Posterior vena cava (tissue), 2 donors: Measurements from ENCODE around the gene TFF2. TPM values are rescaled to one million over a fixed set of nuclear protein-coding genes. Genes with fewer than 3 reads are reported as not detected.
A peak's percentile ranks its signal among the peaks of the same experiment; 100 is the strongest.

Experiments
- DNase-seq: peaks from one replicate; pipeline ENCODE4 v3.0.0-alpha.2; 2020; ENCODE audit warnings: low spot score
- intact Hi-C, 2 donors: fragments of 100-400 bp; cut with DNase I; formaldehyde crosslinking; loops; one replicate each; pipeline versions ENCODE4 v1.14.1 to v1.14.2; 2022 to 2023
- total RNA-seq, 2 donors: library from RNA; stranded (reverse); fragmentation: NEBNext Ultra II Directional; extraction: Animal tissue kit (Norgen Biotek cat#: 25700); gene quantifications; one replicate each; pipeline ENCODE4 v1.2.1, GENCODE V29; 2021
- donor health status: DM: yes; HTN: yes; CAD: no.
- donor health status: DM: yes; HTN: yes; CAD: no.

TFF2 gene
- total RNA-seq, 2 donors from 2014 or later: not detected

DNA sequence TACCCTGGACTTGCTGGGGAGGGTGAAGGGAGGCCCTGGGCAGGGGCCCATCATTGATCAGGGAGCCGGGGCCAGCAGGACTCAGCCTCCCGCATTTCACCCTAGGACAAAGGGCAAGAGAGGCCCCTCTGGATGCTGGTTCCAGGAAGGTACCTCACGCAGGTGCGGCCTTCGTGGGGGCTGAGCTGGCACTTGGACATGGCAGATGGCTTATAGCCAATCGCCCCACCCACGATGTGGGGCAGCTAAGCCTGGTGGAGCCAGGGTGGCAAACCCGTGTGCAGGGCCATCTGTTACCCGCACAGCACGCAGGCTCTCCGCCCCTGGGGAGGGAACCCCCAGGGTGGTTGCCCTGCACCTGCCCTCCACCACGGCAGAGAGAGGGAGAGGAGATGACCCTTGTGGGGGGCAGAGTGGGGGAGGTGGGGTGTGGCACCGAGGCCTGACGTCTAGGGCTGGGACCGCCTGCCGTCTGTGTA is 38.1 kb downstream of the TFF2 start:
- DNase-seq: no peak
- intact Hi-C loops: no loop called here

DNA sequence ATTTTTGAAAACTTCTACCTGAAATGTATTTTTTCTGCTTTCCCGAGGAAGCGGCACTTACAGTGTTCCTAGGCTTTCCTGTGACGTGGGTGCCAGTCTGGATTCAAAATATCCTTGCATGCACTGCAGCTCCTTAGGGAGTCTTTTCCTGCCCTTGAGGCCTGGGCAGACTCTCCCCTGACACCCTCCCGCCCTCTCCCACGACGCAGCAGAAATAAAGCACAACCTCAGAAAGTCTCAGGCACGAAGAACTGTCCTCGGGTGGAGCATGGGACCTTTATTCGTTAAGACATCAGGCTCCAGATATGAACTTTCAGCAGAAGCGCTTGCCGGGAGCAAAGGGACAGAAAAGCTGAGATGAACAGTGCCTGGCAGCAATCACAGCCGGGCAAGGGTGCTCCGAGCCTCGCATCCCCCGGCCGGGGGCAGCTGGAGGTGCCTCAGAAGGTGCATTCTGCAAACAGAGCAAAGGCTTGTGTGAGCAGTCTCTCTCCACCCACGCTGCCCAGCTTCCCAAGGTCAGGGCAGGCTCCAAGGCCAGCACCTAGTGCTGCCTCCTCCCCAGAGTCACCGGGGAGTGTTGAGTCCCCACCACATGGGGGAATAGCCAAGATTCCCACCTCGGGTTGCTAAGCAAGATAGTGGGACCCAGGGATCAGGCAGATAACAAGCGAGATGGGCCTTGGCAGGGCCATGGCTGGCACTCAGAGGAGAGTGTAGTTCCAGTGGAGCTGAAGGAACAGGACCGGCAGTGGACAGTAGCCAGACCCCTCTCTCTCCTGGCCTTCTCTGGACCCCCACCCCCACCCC is 38.8 kb downstream of the TFF2 start:
- intact Hi-C loops: no loop called here
- no peak for DNase-seq

DNA sequence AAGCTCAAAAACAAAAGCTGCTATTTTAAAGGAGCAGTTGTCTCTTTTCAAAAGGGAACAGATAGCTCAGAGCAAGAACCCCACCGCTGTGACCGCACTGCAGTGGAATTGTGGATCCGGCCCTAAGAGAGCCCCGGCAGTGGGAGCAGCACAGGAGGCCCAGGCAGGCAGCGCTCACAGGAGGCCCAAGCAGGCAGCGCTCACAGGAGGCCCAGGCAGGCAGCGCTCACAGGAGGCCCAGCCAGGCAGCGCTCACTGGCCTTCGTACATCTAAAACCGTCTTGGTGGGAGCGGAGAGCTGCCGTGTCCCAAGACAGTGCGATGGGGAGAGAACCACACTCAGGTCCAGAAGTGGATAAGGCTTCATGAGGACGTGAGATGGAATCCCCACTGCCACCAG is 39.6 kb downstream of the TFF2 start:
- intact Hi-C loops: no loop called here
- DNase-seq: no peak

DNA sequence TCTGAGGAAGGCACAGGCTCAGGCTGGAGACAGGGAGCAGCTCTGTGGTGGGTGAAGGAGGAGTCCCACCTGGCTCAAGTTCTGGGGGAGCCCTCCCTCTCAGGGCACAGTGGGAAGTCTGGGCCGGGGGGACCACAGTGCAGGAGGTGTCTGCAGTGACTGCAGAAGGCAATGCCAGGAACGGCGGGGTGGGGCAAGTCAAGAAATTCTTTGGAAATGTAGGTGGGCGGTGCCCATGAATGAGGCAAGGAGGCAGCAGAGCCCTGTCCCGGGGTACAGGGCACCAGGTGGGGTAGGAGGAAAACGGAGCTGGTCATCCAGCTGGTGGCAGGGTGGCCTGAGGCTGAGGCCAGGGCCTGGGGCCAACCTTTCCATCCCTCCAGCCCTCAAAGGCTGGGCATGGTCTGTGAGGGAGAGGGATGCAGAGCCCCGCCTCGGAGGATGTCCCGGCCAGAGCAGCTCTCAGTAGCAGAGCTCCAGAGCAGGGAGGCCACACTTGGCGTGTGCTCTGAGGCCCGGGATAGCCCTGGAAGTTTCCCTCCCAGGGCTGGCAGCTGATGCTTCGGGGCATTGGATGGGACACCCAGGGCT is 40.3 kb downstream of the TFF2 start:
- intact Hi-C loops: no loop called here
- no peak for DNase-seq

DNA sequence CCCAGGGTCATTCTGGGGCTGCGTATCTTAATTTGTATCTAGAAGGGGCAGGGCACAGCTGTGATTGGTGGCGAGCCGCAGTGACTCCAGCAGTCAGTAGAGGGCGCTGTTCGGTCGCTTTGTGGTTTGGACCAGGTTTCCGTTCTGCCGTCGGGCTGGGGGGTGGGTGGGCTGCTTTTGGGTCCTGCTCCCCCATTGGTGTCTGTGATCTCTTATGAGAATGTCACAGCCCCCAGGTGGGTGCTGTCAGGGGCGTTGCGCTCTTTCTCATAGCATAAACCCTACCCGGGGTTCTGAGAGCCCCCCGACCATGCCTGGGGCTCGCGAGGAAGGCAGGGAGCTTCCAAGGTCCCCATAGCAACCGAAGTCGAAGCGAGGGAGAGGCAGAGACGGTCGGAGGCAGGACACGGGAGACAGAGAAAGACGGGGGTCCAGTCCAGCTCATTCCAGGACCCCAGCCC is 41.0 kb downstream of the TFF2 start:
- no peak for DNase-seq
- intact Hi-C loops: no loop called here

DNA sequence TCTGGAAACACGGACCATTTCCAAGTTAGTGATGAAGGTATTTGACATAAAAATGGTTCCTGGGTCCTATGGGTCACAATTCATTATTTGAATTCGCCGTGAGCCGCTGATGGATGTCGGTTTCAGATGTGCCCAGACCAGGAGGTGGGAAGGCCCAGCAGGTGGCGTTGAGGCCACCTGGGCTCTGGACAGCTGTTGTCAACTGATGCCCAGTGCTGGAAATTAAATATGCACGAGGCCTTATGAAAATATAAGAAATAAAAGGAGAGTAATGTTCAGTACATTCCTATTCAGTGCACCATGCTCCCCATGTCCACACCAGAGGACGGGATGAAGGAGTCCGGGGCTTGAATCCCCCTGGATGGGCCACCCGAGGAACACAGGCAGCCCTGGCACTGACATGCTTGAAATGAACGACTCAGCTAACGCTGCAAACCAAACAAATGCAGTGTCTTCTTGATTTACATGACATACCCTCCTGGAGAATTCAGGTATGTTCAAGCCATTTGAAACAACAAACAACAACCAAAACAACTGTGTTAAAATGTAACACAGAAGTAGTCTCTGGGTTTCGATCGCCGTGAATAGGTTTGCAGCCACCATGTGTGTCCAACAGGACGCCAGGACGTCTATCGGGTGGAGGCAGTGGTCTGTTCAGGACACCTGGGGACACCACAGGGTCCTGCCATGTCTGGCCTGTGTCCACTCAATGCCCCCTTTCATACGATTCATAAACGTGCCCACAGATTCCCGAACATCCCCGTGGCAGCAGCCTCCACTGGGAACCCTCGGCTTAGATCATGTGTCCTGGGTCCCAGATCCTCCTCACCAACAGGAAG is 41.7 kb downstream of the TFF2 start:
- intact Hi-C loops: no loop called here
- DNase-seq: no peak

DNA sequence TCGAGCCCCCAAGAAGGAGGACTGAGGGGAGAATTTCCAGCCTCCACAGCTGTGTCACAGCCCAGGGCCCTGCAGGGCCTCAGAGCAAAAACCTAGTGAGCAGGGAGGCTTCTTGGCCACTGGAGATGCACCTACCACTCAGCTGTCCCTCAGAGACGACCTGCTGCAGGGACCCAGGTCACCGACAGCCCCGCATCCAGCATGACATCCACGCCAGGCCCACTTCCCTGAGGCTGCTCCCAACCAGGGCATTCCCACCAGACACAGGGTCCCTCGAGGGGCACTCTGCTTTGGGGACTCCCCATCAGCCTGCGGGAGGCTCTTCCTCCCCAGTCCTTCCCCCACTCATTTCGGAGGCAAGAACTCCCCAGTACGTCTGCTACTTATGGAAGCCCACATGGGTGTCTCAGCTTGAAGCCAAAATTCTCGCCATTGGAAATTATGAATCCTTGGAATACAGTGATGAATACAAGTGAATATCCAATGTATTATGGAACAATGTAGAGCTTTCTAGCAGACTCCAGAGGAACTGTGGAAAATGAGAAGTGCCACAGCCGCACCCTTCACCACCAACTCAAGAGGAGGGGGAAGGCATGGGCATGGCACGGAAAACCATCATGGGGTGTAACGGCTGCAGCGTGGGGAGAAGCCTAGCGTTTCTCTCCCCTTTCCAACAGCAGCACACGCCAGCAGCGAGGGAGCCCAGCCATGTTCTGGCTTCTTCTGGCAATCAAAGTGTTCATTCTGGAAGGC is 42.5 kb downstream of the TFF2 start:
- no peak for DNase-seq
- intact Hi-C loops: no loop called here

DNA sequence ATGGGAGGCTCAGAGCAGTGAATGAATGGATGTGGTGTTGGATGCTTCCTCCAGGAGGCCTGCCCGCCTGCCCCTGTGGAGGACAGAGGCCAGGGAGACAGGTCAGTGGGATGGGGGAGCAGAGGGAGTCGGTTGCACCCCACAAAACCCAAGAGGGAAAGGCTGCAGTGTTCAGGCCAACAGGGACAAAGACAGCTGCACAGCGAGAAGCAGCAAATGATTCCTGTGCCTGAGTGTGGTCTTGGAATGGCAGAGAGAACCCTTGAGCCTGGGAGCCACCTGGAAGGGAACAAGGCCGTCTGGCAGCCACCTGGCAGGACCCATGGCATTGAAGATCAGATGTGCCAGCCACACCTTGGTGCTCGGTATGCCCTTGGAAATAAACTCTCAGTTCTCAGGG is 43.7 kb downstream of the TFF2 start:
- no peak for DNase-seq
- intact Hi-C loops: no loop called here

DNA sequence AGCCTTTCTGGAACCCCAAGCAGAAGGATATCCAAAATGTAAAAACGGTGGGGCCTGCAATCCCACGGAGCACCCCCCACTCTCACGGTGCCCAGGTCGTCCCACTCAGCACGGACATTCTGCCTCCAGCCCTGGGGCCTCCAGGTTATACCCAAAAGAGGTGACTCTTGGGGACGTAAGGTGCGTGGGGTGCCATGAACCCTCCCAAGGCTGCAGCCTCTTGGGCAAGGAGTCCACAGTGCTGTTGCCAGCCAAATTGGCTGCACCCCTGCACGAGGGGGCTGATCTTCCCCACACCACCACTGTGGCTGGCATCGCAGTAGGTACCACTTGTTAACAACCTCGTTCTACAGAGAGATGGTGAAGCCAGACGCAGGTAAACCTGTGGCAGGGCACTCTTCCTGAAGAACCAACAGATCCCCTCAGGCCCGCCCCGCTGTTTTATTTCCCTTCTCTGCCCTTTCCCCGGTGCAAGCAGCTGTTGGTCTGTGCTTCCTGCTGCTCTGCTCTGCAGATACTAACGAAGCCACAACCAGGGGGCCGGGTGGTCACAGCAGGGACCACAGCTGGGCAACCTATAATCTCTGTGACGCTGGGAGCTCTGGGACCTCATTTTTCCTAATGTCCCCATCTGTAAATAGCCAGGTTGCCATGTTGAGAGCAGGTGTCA is 44.3 kb downstream of the TFF2 start:
- DNase-seq: no peak
- intact Hi-C loops: no loop called here

DNA sequence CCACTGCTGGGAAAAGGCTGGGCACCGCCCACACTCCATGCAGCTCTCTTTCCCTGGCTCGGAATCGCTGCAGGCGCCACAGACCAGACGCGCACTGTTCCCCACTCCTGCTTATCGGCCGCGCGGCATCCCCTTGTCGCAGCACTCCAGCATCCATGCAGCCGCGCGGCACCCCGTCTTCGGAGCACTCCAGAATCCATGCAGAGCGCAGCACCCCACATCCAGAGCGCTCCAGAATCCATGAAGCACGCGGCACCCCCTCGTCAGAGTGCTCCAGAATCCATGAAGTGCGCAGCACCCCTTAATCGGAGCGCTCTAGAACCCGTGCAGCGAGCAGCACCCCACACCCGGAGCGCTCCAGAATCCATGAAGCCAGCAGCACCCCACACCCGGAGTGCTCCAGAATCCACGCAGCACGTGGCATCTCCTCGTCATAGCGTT is 45.1 kb downstream of the TFF2 start:
- no peak for DNase-seq

DNA sequence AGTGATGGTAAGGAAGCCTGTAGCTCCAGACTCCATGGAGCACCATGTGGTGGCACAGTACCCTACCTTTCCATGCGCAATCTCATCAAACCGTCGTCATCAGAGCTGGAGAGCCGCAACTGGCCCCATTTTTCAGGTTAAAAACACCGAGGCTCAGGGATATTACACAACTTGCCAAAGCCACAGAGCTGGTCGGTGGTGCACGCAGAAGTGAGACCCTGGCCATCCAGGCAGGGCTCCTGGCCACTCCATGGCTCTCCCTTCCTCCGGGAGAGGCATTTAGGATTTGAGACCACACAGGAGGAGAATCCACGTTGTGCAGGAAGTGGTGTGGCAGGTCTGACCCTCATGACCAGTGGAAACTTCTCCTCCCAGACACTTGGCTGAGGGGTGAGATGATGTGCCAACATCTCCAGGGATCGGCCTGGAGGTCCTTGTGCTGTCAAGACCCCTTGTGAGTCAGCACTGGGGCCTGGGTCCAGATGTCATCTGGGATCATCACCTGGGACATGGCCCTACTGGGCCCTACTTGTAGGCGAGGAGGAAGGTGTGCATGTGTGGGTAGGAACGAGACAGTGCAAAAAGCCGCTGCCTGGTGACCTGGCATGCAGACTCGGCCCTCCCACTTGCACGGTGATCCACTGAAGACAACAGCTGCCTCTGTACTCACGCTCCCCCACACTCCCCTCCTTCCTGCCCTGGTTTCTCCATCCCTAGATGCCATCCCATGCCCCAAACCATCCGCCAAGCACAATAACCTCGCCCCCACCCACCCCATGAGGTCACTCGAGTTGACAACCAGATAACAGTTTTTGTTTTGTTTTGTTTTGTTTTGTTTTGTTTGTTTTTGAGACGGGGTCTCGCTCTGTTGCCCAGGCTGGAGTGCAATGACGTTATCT is 46.0 kb downstream of the TFF2 start:
- intact Hi-C loops: no loop called here
- peak; percentile 34 for DNase-seq

More for the DNA sequence above, 45.1 kb downstream of the TFF2 start:
- intact Hi-C loops: no loop called here

DNA sequence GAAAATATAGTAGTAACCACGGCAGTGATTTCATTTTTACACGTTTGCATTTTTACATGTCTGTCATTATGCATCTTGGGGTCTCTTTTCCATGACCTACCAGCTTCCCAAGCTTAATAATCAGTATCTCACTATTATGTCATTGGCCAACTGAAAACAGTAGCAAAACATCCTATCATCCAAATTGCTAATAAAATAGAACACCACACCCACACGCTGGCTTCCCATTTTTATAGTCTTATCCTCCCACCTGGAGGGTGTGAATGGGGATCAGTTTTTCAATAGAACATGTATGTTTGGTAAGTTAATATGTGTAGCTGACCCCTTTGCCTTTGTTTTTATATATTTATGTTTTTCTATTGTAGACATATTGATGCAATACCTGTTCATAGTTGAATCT is 47.4 kb downstream of the TFF2 start:
- no peak for DNase-seq
- intact Hi-C loops: no loop called here

DNA sequence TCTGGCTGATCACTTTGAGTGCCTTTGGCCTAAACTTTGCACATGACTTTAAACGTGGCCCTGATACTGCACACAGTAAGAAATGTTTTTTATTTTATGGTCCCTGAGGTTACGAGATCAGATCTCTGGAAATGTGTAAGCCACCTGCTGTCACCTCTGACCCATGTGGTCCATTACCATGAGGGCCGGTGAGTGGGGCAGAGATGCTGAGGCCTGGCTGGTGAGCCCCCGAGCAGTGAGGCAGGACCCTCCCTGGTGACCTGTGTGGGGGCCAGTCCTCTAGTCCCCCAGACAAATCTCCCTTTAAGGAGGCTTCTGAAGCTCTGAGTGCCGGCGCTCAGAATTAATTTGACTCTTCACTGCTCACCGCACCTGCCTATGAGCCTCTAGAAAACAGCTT is 48.0 kb downstream of the TFF2 start:
- DNase-seq: peak; percentile 54
- intact Hi-C loops: no loop called here

DNA sequence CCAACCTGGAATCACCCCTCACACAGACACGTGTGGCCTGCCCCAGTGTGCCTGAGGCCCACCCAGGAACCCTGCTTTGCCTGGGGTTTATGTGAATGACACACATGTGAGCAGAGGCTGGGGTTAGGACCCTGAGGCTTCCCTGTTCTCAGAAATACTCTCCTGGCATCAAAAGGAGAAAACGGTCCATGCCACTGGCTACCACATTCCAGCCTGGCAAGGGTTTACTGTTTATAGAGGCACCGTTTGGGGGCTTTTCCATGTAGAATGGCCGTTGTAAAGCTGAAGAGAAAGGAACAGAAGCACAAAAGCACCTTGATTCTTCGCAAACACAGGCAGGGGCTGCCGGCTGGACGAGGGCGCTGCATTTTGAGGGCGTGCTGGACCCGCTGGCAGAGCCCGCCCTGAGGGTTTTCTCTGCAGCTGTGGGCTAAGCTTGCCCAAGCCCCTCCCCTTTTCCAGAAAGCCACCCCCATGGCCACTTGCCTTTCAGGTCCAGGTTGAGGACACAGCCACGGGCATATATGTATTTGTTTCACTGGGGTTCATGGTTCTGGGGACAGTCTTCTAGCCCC is 48.6 kb downstream of the TFF2 start:
- intact Hi-C loops: no loop called here
- DNase-seq: peak; percentile 76

DNA sequence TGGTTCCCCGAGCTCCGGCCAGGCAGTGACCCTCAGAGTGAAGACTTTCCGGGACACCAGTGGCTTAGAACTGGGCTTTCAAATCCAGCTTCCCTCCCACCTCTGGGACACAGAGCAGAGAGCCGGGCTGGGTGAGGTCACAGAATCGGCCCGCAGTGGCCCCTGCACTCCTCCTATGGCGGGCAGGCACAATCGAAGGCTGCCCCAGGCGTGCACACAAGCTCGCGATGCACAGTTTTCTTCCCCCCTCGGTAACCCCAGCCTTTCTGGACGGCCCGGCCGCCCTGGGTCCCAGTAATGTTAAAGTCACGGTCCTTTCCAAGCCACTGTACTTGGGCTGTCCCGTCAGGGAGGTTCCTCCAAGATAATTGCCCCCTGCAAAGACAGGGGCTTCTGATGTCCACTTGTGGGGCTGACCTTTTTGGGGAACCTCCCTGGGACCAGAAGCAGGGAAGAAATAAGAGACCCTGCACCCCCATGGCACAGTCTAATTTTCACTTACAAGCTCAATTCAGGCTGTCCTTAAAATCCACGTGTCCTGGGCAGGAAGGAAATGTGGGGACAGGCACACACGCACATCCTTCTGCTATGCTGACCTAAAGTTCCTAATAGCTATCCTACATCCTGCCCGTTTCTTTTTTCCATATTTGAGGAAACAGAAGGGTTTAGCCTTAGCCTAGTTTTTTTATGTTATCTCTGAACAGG is 49.3 kb downstream of the TFF2 start:
- intact Hi-C loops: no loop called here
- DNase-seq: peak; percentile 67

DNA sequence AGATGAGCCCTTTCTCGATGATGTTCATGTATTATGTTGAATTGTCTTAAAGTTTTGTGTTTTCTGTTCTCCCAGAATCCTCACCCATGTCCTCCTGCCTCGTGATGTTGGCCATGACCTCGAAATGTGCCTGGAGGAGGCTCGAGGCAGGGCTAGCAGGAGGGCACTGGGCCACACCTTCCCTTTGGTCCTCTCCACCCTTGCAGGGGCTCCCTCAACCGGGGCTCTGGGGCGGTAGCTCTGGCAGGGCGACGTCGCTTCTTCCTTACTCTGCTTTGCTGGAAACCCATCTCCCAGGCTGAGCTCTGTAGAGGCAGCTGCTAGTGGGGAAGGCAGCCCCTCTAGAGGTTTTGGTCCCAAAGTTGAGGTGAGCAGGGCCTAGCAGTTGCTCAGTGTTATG is 49.8 kb downstream of the TFF2 start:
- intact Hi-C loops: no loop called here
- no peak for DNase-seq

DNA sequence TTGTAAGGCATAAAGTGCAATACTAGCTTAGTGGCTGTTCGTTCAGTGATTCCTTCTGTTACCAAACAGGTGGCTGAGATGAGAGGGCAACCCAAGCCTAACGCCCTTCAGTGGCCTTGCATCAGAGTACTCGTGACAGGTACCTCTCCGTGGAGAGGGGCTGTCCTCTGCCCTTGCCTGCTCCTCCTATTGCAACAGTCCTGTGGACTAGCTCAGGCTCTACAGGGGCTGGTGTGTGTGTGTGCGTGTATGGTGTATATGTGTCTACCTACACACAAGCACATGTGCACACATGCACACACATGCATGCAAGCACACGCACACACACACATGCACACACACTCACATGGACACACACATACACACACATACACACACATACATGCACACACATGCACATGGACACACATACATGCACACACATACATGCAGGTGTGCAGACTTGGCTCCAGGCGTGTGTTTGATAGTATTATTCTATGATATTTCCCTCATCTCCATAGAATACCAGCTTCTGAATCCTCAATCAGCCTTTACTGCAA is 50.7 kb downstream of the TFF2 start:
- intact Hi-C loops: no loop called here
- DNase-seq: no peak
